ENCODE results near the gene PCDHB9. TPM values are rescaled to one million over a fixed set of nuclear protein-coding genes. Genes with fewer than 3 reads are reported as not detected.
"Not testable (repeated sequence)": the region's sequence is repeated elsewhere in the genome, so short reads cannot be mapped to it uniquely, and the experiment has no call there.

PCDHB9 gene
- total RNA-seq, 1 donor from 2014 or later, result 7.5 TPM

DNA sequence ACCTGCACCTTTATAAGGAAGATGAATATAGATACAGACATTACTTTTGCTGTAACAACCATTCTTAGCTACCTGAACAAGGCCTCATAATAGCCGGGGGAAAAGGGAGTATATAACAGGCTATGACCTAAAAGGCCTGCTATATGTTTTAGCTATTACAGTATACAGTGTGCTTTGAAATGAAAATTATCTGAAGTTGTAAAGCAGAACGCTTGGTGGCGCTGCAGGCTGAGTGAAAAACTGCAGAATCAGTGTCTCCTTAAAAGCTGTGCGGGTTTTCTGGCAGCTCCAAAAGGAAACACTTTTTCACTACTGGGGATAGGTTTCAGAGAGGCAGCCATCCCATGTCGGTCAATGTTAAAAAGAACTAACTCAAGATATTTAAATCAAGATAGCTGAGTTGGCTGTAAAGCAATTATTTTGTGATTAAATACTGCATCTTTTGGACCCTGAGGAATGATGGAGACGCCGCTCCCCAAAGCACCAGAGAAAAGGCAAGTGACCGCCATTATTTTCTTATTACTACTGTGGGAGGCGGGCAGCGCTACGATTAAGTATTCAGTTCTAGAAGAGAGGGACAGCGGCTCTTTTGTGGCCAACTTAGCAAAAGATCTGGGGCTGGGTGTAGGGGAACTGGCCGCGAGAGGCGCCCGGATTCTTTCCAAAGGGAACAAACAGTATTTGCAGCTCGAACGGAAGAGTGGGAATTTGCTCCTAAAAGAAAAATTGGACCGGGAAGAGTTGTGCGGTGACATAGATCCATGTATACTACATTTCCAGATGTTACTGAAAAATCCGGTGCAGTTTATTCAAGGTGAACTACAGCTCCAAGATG is 31.2 kb upstream of the PCDHB9 start:
- no peak for DNase-seq (ENCODE audit: low spot score, unreplicated experiment)
- Mint-ChIP-seq H3K36me3 (ENCODE audit: insufficient read depth) (peaks cover 50% of the 10 kb centered on the region), H3K4me3 (ENCODE audit: low read depth) (no peak overlapping the region)

DNA sequence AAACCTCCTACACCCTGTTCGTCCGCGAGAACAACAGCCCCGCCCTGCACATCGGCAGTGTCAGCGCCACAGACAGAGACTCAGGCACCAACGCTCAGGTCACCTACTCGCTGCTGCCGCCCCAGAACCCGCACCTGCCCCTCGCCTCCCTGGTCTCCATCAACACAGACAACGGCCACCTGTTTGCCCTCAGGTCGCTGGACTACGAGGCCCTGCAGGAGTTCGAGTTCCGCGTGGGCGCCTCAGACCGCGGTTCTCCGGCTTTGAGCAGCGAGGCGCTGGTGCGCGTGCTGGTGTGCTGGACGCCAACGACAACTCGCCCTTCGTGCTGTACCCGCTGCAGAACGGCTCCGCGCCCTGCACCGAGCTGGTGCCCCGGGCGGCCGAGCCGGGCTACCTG is 29.6 kb upstream of the PCDHB9 start:
- H3K27me3 Mint-ChIP-seq; DNase-seq (ENCODE audit: low spot score, unreplicated experiment); H3K4me1 Mint-ChIP-seq (ENCODE audit: low read depth); H3K27ac Mint-ChIP-seq; H3K4me3 Mint-ChIP-seq (ENCODE audit: low read depth): not testable (repeated sequence)
- peaks cover 34% of the 10 kb centered on the region for H3K9me3 Mint-ChIP-seq (ENCODE audit: low read depth)
- H3K36me3 Mint-ChIP-seq (ENCODE audit: insufficient read depth), result peaks cover 39% of the 10 kb centered on the region

More for the DNA sequence above, 31.2 kb upstream of the PCDHB9 start:
- H3K27ac Mint-ChIP-seq, result no peak overlapping the region
- H3K4me1 Mint-ChIP-seq (ENCODE audit: low read depth), result no peaks in the 10 kb centered on the region
- TF ChIP-seq, protein P1, sequence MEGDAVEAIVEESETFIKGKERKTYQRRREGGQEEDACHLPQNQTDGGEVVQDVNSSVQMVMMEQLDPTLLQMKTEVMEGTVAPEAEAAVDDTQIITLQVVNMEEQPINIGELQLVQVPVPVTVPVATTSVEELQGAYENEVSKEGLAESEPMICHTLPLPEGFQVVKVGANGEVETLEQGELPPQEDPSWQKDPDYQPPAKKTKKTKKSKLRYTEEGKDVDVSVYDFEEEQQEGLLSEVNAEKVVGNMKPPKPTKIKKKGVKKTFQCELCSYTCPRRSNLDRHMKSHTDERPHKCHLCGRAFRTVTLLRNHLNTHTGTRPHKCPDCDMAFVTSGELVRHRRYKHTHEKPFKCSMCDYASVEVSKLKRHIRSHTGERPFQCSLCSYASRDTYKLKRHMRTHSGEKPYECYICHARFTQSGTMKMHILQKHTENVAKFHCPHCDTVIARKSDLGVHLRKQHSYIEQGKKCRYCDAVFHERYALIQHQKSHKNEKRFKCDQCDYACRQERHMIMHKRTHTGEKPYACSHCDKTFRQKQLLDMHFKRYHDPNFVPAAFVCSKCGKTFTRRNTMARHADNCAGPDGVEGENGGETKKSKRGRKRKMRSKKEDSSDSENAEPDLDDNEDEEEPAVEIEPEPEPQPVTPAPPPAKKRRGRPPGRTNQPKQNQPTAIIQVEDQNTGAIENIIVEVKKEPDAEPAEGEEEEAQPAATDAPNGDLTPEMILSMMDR (IDR thresholded peaks at IDR 0.05; ENCODE audit: unreplicated experiment), result no peak
- H3K9me3 Mint-ChIP-seq (ENCODE audit: low read depth), result peaks cover 39% of the 10 kb centered on the region
- H3K27me3 Mint-ChIP-seq, result no peaks in the 10 kb centered on the region

DNA sequence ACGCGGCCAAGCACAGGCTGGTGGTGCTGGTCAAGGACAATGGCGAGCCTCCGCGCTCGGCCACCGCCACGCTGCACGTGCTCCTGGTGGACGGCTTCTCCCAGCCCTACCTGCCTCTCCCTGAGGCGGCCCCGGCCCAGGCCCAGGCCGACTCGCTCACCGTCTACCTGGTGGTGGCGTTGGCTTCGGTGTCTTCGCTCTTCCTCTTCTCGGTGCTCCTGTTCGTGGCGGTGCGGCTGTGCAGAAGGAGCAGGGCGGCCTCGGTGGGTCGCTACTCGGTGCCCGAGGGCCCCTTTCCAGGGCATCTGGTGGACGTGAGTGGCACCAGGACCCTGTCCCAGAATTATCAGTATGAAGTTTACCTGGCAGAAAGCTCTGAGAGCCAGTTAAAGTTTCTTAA is 29.1 kb upstream of the PCDHB9 start:
- H3K27me3 Mint-ChIP-seq; DNase-seq (ENCODE audit: low spot score, unreplicated experiment); H3K27ac Mint-ChIP-seq; H3K4me3 Mint-ChIP-seq (ENCODE audit: low read depth); H3K4me1 Mint-ChIP-seq (ENCODE audit: low read depth): not testable (repeated sequence)
- Mint-ChIP-seq H3K9me3 (ENCODE audit: low read depth) (peaks cover 34% of the 10 kb centered on the region), H3K36me3 (ENCODE audit: insufficient read depth) (peaks cover 36% of the 10 kb centered on the region)

DNA sequence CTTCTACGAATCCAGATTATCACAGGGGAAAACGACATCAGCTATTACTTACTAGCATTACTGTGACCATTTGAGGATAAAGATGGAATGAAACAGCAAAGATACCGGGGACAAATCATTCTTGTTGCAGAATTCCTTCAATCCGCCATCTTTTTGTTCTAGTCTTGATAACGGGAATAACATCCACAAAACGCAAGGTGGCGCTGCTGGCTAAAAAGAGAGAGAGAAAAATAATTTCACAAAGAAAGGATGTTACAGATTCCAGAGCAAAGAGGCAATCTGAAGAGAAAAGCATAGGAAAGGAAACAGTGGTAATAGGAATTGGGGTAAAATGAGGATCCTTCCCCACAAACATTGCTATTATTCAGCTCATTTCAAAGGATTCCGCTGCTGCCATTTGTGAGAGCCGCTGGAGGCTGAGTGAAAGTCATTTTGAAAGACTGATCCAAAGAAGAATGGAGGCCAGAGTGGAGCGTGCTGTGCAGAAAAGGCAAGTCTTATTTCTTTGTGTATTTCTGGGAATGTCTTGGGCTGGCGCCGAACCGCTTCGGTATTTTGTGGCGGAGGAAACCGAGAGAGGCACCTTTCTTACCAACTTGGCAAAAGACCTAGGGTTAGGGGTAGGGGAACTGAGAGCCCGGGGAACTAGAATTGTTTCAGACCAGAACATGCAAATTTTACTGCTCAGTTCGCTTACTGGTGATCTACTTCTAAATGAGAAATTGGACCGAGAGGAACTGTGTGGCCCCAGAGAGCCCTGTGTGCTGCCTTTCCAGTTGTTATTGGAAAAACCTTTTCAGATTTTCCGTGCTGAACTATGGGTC is 14.4 kb upstream of the PCDHB9 start, which contains the start of gene PCDHB7:
PCDHB7 (plus strand) TSS at position 264 of the 824 bp plus-strand sequence; CDS start at position 456, 192 bp downstream.
- Mint-ChIP-seq H3K9me3 (ENCODE audit: low read depth) (peaks cover 33% of the 10 kb centered on the region), H3K4me3 (ENCODE audit: low read depth) (no peak within 1 kb of the TSS), H3K27ac (no peak within 1 kb of the TSS), H3K36me3 (ENCODE audit: insufficient read depth) (peaks cover 13% of the 10 kb centered on the region), H3K4me1 (ENCODE audit: low read depth) (no peaks in the 10 kb centered on the region), H3K27me3 (no peaks in the 10 kb centered on the region)
- DNase-seq (ENCODE audit: low spot score, unreplicated experiment), result no peak
- TF ChIP-seq, protein P1 (IDR thresholded peaks at IDR 0.05; ENCODE audit: unreplicated experiment), result no peak

DNA sequence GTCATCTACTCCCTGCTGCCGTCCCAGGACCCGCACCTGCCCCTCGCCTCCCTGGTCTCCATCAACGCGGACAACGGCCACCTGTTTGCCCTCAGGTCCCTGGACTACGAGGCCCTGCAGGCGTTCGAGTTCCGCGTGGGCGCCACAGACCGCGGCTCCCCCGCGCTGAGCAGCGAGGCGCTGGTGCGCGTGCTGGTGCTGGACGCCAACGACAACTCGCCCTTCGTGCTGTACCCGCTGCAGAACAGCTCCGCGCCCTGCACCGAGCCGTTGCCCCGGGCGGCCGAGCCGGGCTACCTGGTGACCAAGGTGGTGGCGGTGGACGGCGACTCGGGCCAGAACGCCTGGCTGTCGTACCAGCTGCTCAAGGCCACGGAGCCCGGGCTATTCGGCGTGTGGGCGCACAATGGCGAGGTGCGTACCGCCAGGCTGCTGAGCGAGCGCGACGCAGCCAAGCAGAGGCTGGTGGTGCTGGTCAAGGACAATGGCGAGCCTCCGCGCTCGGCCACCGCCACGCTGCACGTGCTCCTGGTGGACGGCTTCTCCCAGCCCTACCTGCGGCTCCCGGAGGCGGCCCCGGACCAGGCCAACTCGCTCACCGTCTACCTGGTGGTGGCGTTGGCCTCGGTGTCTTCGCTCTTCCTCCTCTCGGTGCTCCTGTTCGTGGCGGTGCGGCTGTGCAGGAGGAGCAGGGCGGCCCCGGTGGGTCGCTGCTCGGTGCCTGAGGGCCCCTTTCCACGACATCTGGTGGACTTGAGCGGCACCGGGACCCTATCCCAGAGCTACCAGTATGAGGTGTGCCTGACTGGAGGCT is 12.5 kb upstream of the PCDHB9 start:
- H3K36me3 Mint-ChIP-seq (ENCODE audit: insufficient read depth); DNase-seq (ENCODE audit: low spot score, unreplicated experiment); H3K27ac Mint-ChIP-seq; H3K4me1 Mint-ChIP-seq (ENCODE audit: low read depth); H3K4me3 Mint-ChIP-seq (ENCODE audit: low read depth); H3K27me3 Mint-ChIP-seq: not testable (repeated sequence)
- H3K9me3 Mint-ChIP-seq (ENCODE audit: low read depth), result peaks cover 25% of the 10 kb centered on the region

DNA sequence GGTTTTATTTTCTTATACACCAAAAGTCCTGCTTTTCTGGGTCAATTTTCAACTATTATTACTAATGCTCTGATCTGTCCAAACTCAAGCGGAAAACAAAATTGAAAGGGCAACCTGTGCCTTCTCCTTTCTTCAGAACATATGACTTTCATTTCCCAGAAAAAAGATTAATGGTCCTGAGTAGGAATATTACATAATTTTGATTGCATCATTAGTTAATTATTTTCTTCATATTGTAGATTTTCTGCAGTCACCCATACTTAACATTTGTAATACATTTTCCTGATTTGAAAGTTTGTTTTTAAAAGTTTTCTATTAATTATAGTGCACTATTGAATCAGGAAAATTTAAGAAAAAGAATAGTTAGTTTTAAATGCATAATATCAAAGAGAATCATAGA is 11.0 kb upstream of the PCDHB9 start:
- Mint-ChIP-seq H3K36me3 (ENCODE audit: insufficient read depth) (peaks cover 14% of the 10 kb centered on the region), H3K9me3 (ENCODE audit: low read depth) (peaks cover 23% of the 10 kb centered on the region), H3K4me3 (ENCODE audit: low read depth) (no peak overlapping the region), H3K4me1 (ENCODE audit: low read depth) (no peaks in the 10 kb centered on the region), H3K27ac (no peak overlapping the region), H3K27me3 (no peaks in the 10 kb centered on the region)
- no peak for DNase-seq (ENCODE audit: low spot score, unreplicated experiment)
- TF ChIP-seq, protein P1 (IDR thresholded peaks at IDR 0.05; ENCODE audit: unreplicated experiment), result no peak

DNA sequence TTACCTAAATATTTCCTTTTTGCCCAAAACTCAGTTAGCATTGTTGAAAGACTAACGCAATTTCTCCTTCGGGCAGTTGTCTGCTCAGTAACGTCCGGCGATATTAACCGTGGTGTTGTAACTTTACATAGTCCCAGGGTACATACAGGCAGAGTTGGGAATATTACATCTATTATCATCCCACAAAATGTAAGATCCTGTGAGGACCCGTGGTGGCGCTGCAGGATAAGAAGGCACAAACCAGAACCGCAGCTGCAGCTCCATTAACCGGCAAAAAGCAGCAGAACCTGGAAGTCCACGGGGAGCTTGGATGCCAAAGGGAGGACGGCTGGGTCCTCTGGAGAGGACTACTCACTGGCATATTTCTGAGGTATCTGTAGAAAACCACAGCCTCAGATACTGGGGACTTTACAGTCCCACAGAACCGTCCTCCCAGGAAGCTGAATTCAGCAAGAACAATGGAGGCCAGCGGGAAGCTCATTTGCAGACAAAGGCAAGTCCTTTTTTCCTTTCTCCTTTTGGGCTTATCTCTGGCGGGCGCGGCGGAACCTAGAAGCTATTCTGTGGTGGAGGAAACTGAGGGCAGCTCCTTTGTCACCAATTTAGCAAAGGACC is 9.3 kb upstream of the PCDHB9 start, which contains the start of gene PCDHB8:
PCDHB8 (plus strand) TSS at position 214 of the 615 bp plus-strand sequence; CDS start at position 459, 245 bp downstream.
- not testable (repeated sequence) for H3K4me3 Mint-ChIP-seq (ENCODE audit: low read depth); H3K27ac Mint-ChIP-seq; H3K27me3 Mint-ChIP-seq; DNase-seq (ENCODE audit: low spot score, unreplicated experiment); H3K4me1 Mint-ChIP-seq (ENCODE audit: low read depth)
- Mint-ChIP-seq H3K9me3 (ENCODE audit: low read depth) (peaks cover 24% of the 10 kb centered on the region), H3K36me3 (ENCODE audit: insufficient read depth) (peaks cover 16% of the 10 kb centered on the region)

DNA sequence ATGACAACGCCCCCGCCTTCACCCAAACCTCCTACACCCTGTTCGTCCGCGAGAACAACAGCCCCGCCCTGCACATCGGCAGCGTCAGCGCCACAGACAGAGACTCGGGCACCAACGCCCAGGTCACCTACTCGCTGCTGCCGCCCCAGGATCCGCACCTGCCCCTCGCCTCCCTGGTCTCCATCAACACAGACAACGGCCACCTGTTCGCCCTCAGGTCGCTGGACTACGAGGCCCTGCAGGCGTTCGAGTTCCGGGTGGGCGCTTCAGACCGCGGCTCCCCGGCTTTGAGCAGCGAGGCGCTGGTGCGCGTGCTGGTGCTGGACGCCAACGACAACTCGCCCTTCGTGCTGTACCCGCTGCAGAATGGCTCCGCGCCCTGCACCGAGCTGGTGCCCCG is 7.6 kb upstream of the PCDHB9 start:
- H3K36me3 Mint-ChIP-seq (ENCODE audit: insufficient read depth), result peaks cover 20% of the 10 kb centered on the region
- DNase-seq (ENCODE audit: low spot score, unreplicated experiment); H3K27me3 Mint-ChIP-seq; H3K27ac Mint-ChIP-seq; H3K4me1 Mint-ChIP-seq (ENCODE audit: low read depth); H3K4me3 Mint-ChIP-seq (ENCODE audit: low read depth): not testable (repeated sequence)
- H3K9me3 Mint-ChIP-seq (ENCODE audit: low read depth), result peaks cover 22% of the 10 kb centered on the region

DNA sequence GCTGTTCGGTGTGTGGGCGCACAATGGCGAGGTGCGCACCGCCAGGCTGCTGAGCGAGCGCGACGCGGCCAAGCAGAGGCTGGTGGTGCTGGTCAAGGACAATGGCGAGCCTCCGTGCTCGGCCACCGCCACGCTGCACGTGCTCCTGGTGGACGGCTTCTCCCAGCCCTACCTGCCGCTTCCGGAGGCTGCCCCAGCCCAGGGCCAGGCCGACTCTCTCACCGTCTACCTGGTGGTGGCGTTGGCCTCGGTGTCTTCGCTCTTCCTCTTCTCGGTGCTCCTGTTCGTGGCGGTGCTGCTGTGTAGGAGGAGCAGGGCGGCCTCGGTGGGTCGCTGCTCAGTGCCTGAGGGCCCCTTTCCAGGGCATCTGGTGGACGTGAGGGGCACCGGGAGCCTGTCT is 7.1 kb upstream of the PCDHB9 start:
- H3K4me1 Mint-ChIP-seq (ENCODE audit: low read depth), result not testable (repeated sequence)

More for the DNA sequence above, 7.1 kb upstream of the PCDHB9 start:
- not testable (repeated sequence) for H3K27me3 Mint-ChIP-seq; H3K4me3 Mint-ChIP-seq (ENCODE audit: low read depth); H3K27ac Mint-ChIP-seq; DNase-seq (ENCODE audit: low spot score, unreplicated experiment)
- H3K9me3 Mint-ChIP-seq (ENCODE audit: low read depth), result peaks cover 26% of the 10 kb centered on the region
- peaks cover 25% of the 10 kb centered on the region for H3K36me3 Mint-ChIP-seq (ENCODE audit: insufficient read depth)
